B cell (primary cell): ENCODE results near the gene ABTB2.

Experiments
- EZH2 ChIP-seq: IDR thresholded peaks from 2 replicates; pipeline ENCODE4 v1.6.1; 2012; ENCODE audit warnings: borderline replicate concordance, low read depth, mild to moderate bottlenecking, moderate library complexity, low read length; ENCODE audit not compliant: insufficient read depth, poor library complexity, severe bottlenecking
- TF ChIP-seq, protein P1 (sequence below): fragments of 200-600 bp; IDR thresholded peaks from one replicate; pipeline ENCODE4 v1.8.0; 2022; ENCODE audit warnings: antibody characterized with exemption, mild to moderate bottlenecking

DNA sequence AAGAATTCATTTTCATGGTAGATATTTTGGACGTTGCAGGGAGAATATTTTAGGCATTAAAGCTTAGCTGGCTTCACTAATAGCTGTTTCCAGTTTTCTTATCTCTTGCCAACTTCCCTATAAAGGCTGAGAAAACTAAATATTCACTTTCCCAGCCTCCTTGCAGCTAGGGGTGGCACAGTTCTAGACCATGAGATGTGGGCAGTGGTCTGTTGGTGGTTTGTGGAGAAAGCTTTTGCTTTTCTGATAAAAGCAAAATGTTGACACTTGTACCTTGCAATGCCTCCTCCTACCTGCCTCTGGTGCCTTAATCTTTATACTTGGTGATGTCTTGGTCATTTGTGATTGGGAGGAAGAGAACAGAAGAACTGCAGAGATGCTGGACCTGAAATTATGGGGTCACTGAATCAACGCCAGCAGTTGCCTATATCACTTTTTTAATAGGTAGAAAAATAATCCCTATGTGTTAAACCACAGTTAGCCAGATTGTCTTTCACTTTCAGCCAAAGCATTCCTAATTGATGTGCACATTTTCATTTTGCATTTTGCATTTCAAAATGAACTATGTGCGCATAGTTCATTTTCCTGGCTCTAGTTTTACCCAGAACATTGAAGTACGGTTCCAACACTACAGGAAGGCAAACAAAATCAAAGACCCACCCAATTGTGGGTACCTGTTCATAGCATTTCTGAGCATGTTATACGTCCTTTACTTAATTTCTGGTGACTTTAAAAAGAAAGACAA, 24.9 kb upstream of the ABTB2 start:
- TF ChIP-seq, protein P1, sequence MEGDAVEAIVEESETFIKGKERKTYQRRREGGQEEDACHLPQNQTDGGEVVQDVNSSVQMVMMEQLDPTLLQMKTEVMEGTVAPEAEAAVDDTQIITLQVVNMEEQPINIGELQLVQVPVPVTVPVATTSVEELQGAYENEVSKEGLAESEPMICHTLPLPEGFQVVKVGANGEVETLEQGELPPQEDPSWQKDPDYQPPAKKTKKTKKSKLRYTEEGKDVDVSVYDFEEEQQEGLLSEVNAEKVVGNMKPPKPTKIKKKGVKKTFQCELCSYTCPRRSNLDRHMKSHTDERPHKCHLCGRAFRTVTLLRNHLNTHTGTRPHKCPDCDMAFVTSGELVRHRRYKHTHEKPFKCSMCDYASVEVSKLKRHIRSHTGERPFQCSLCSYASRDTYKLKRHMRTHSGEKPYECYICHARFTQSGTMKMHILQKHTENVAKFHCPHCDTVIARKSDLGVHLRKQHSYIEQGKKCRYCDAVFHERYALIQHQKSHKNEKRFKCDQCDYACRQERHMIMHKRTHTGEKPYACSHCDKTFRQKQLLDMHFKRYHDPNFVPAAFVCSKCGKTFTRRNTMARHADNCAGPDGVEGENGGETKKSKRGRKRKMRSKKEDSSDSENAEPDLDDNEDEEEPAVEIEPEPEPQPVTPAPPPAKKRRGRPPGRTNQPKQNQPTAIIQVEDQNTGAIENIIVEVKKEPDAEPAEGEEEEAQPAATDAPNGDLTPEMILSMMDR, result no peak
- TF ChIP-seq EZH2, result no peak
